ENCODE data around the gene LCLAT1. TPM values are rescaled to one million over a fixed set of nuclear protein-coding genes. Genes with fewer than 3 reads are reported as not detected.

LCLAT1 gene
- total RNA-seq, 1 donor from 2014 or later = 21.6 TPM

GRCh38 chr2:30679426-30680088, 232.5 kb downstream of the LCLAT1 start:
- Histone ChIP-seq H3K9ac (no peak overlapping the region), H3K79me2 (ENCODE audit: low read depth) (no peaks in the 10 kb centered on the region), H3K36me3 (no peaks in the 10 kb centered on the region), H3K27ac (no peak overlapping the region), H3K4me1 (no peaks in the 10 kb centered on the region), H3K4me2 (no peak overlapping the region), H4K20me1 (ENCODE audit: low read depth) (no peaks in the 10 kb centered on the region), H3K27me3 (no peaks in the 10 kb centered on the region), H2AFZ (replicated peaks) (no peak overlapping the region), H3F3A (ENCODE audit: low read depth) (no peaks in the 10 kb centered on the region), H3K9me3 (ENCODE audit: low read depth) (no peaks in the 10 kb centered on the region), H3K4me3 (no peak overlapping the region)
- peaks cover 11% of the 10 kb centered on the region for H3K4me1 Mint-ChIP-seq
- H3K27ac Mint-ChIP-seq = no peak overlapping the region
- TF ChIP-seq EZH2 (IDR thresholded peaks at IDR 0.05) (no peak), EZH2phosphoT487 (IDR thresholded peaks at IDR 0.05) (no peak)
- TF ChIP-seq, protein P1, sequence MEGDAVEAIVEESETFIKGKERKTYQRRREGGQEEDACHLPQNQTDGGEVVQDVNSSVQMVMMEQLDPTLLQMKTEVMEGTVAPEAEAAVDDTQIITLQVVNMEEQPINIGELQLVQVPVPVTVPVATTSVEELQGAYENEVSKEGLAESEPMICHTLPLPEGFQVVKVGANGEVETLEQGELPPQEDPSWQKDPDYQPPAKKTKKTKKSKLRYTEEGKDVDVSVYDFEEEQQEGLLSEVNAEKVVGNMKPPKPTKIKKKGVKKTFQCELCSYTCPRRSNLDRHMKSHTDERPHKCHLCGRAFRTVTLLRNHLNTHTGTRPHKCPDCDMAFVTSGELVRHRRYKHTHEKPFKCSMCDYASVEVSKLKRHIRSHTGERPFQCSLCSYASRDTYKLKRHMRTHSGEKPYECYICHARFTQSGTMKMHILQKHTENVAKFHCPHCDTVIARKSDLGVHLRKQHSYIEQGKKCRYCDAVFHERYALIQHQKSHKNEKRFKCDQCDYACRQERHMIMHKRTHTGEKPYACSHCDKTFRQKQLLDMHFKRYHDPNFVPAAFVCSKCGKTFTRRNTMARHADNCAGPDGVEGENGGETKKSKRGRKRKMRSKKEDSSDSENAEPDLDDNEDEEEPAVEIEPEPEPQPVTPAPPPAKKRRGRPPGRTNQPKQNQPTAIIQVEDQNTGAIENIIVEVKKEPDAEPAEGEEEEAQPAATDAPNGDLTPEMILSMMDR (IDR thresholded peaks at IDR 0.05) = no peak
- H3K36me3 Mint-ChIP-seq = no peaks in the 10 kb centered on the region
- peak overlapping the region; percentile 31 for H3K4me3 Mint-ChIP-seq
- no peaks in the 10 kb centered on the region for H3K9me3 Mint-ChIP-seq
- no peak for DNase-seq (ENCODE audit: low spot score)
- H3K27me3 Mint-ChIP-seq (ENCODE audit: insufficient read depth, low read depth) = no peaks in the 10 kb centered on the region

- H3K4me1 Mint-ChIP-seq = peaks cover 11% of the 10 kb centered on the region
- H3K9me3 Mint-ChIP-seq = no peaks in the 10 kb centered on the region
- no peak overlapping the region for H2AFZ ChIP-seq (replicated peaks)
- no peak overlapping the region for H3K4me3 Mint-ChIP-seq
- H3F3A ChIP-seq (ENCODE audit: low read depth) = no peaks in the 10 kb centered on the region
- H3K4me3 ChIP-seq = no peak overlapping the region
- no peaks in the 10 kb centered on the region for H3K4me1 ChIP-seq
- no peaks in the 10 kb centered on the region for H3K36me3 Mint-ChIP-seq
- no peaks in the 10 kb centered on the region for H3K36me3 ChIP-seq
- H3K9me3 ChIP-seq (ENCODE audit: low read depth) = no peaks in the 10 kb centered on the region
- H3K4me2 ChIP-seq = no peak overlapping the region
- H3K27ac ChIP-seq = no peak overlapping the region
- H3K79me2 ChIP-seq (ENCODE audit: low read depth) = no peaks in the 10 kb centered on the region
- H3K9ac ChIP-seq = no peak overlapping the region
- H3K27me3 Mint-ChIP-seq (ENCODE audit: insufficient read depth, low read depth) = no peaks in the 10 kb centered on the region
- H4K20me1 ChIP-seq (ENCODE audit: low read depth) = no peaks in the 10 kb centered on the region
- no peak for DNase-seq (ENCODE audit: low spot score)
- TF ChIP-seq, protein P1 (IDR thresholded peaks at IDR 0.05) = no peak
- TF ChIP-seq EZH2phosphoT487 (IDR thresholded peaks at IDR 0.05) (no peak), EZH2 (IDR thresholded peaks at IDR 0.05) (no peak)
- H3K27me3 ChIP-seq = no peaks in the 10 kb centered on the region
- H3K27ac Mint-ChIP-seq = no peak overlapping the region
Observed at GRCh38 chr2:30680121-30680520, 233.1 kb downstream of the LCLAT1 start.

DNA sequence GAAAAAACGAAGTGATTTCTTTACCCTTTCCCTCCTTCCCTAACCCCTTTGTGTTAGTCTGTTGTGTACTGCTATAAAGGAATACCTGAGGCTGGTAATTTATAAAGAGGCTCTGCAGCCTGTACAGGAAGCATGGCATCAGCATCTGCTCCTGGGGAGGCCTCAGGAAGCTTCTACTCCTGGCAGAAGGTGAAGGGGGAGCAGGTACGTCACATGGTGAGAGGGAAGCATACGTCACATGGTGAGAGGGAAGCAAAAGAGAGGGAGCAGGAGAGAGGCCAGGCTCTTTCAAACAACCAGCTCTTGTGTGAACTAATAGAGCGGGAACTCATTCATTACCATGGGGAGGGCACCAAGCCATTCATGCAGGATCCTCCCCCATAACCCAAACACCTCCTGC, 234.0 kb downstream of the LCLAT1 start:
- no peak overlapping the region for H3K4me2 ChIP-seq
- no peaks in the 10 kb centered on the region for H3K27me3 Mint-ChIP-seq (ENCODE audit: insufficient read depth, low read depth)
- H3K4me3 ChIP-seq = no peak overlapping the region
- no peak overlapping the region for H3K27ac ChIP-seq
- no peaks in the 10 kb centered on the region for H3K9me3 ChIP-seq (ENCODE audit: low read depth)
- no peak overlapping the region for H2AFZ ChIP-seq (replicated peaks)
- H4K20me1 ChIP-seq (ENCODE audit: low read depth) = no peaks in the 10 kb centered on the region
- no peaks in the 10 kb centered on the region for H3F3A ChIP-seq (ENCODE audit: low read depth)
- no peaks in the 10 kb centered on the region for H3K36me3 ChIP-seq
- no peaks in the 10 kb centered on the region for H3K36me3 Mint-ChIP-seq
- no peak overlapping the region for H3K27ac Mint-ChIP-seq
- no peaks in the 10 kb centered on the region for H3K27me3 ChIP-seq
- H3K9ac ChIP-seq = no peak overlapping the region
- H3K9me3 Mint-ChIP-seq = no peaks in the 10 kb centered on the region
- no peaks in the 10 kb centered on the region for H3K79me2 ChIP-seq (ENCODE audit: low read depth)
- no peaks in the 10 kb centered on the region for H3K4me1 ChIP-seq
- TF ChIP-seq, protein P1 (IDR thresholded peaks at IDR 0.05) = no peak
- TF ChIP-seq EZH2phosphoT487 (IDR thresholded peaks at IDR 0.05) (no peak), EZH2 (IDR thresholded peaks at IDR 0.05) (no peak)
- no peak overlapping the region for H3K4me3 Mint-ChIP-seq
- DNase-seq (ENCODE audit: low spot score) = no peak
- peaks cover 11% of the 10 kb centered on the region for H3K4me1 Mint-ChIP-seq
